H1 (cell line): ENCODE measurements around the gene LITAF.

ENCODE experiments used
- CTCF ChIP-seq, 3 experiments: IDR thresholded peaks; 1 replicate in 2 of 3; 2 replicates in 1 of 3; pipeline versions ENCODE4 v1.5.1 to v1.6.1; 2011; ENCODE audit warnings: low read length in 3 of 3, mild to moderate bottlenecking in 3 of 3, inconsistent platforms in 2 of 3, low read depth in 1 of 3, moderate library complexity in 1 of 3; ENCODE audit not compliant: insufficient read depth in 1 of 3; ENCODE audit errors: control extremely low read depth in 1 of 3
- EZH2 ChIP-seq: fragments of 200-600 bp; sonication (generic); IDR thresholded peaks from 2 replicates; pipeline ENCODE4 v1.7.1; 2012; ENCODE audit warnings: low read depth, mild to moderate bottlenecking, moderate library complexity, low read length, inconsistent platforms; ENCODE audit not compliant: severe bottlenecking
- GABPA ChIP-seq: IDR thresholded peaks from 2 replicates; pipeline ENCODE4 v1.6.1; 2011; ENCODE audit warnings: mild to moderate bottlenecking, low read length, moderate library complexity, borderline replicate concordance; ENCODE audit not compliant: insufficient read depth
- POLR2AphosphoS5 ChIP-seq: IDR thresholded peaks from 2 replicates; pipeline ENCODE4 v1.6.1; 2011; ENCODE audit warnings: low read depth, low read length
- TAF1 ChIP-seq: IDR thresholded peaks from 2 replicates; pipeline ENCODE4 v1.6.1; 2011; ENCODE audit warnings: mild to moderate bottlenecking, low read depth, low read length
- USF2 ChIP-seq: IDR thresholded peaks from 2 replicates; pipeline ENCODE4 v1.6.1; 2011; ENCODE audit warnings: low read length, improper control_type of control experiment
- ZNF274 ChIP-seq: IDR thresholded peaks from 2 replicates; pipeline ENCODE4 v1.7.0; 2012; ENCODE audit warnings: low read length, borderline replicate concordance; ENCODE audit errors: extremely low read depth

GRCh38 chr16:11593581-11593980 lies 6.9 kb upstream of the LITAF start:
- TF ChIP-seq CTCF (IDR thresholded peaks at IDR 0.05; ENCODE audit: control extremely low read depth in 1 of 3, insufficient read depth in 1 of 3, low read depth in 1 of 3, low read length in 3 of 3) (no peak), TAF1 (no peak), USF2 (no peak), POLR2AphosphoS5 (no peak), GABPA (no peak), EZH2 (no peak), ZNF274 (no peak)
